ENCODE measurements around the gene ELK1.

The ELK1 gene

DNA sequence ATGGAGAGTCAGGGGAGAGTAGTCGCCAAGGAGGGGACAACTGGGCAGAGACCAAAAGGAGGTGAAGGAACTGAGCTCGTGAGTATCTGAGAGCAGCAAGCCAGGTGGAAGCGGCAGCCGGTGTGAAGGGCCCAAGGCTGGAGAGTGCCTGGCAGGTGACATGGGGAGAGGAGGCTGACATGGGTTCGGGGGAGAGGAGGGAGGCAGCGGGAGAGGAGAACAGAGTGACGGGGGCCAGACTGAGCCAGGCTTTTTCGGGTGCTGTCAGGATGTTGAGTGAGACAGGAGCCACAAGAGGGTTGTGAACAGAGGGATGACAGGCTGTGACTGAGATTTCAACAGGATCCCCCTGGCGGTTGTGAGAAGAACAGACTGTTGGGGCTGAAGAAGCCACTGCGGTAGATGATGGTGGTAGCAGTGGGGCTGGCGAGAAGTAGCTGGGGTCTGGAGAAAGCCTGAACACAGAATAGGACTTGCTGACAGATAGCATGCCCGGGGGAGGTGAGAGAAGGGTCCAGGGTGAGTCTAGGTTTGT, 5.7 kb downstream of the ELK1 start:
- H3K27ac ChIP-seq: no peak overlapping the region

DNA sequence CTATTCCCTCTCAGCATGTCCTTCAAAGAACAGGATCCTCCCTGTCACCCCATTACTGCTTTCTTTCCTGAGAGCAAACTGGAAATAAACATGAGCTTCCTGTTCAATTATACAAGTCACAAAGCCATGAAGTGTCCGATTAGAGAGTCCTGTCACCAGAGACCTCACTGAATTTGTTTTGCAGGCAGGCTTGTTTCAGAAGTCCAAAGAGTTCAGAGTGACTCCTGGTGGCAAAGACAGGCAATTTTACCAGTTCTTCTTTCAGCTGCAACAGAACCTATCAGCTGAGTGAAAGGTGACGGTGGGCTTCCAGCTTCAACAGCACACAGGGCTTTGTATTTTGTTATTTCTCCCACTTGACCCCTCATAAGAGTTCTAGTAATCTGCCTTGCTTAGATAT, 6.4 kb downstream of the ELK1 start:
- H3K27ac ChIP-seq: no peak overlapping the region

More for the DNA sequence above, 5.7 kb downstream of the ELK1 start:
- no peak overlapping the region for H3K4me2 ChIP-seq
- H4K20me1 ChIP-seq (ENCODE audit: insufficient read depth): no peaks in the 10 kb centered on the region
- H2AFZ ChIP-seq (ENCODE audit: low read depth): no peak overlapping the region
- H3K79me2 ChIP-seq (ENCODE audit: insufficient read depth, low read depth): peaks cover 20% of the 10 kb centered on the region
- H3K4me1 ChIP-seq (ENCODE audit: low read depth, poor library complexity, severe bottlenecking): peaks cover 11% of the 10 kb centered on the region
- TF ChIP-seq, protein P1, sequence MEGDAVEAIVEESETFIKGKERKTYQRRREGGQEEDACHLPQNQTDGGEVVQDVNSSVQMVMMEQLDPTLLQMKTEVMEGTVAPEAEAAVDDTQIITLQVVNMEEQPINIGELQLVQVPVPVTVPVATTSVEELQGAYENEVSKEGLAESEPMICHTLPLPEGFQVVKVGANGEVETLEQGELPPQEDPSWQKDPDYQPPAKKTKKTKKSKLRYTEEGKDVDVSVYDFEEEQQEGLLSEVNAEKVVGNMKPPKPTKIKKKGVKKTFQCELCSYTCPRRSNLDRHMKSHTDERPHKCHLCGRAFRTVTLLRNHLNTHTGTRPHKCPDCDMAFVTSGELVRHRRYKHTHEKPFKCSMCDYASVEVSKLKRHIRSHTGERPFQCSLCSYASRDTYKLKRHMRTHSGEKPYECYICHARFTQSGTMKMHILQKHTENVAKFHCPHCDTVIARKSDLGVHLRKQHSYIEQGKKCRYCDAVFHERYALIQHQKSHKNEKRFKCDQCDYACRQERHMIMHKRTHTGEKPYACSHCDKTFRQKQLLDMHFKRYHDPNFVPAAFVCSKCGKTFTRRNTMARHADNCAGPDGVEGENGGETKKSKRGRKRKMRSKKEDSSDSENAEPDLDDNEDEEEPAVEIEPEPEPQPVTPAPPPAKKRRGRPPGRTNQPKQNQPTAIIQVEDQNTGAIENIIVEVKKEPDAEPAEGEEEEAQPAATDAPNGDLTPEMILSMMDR (conservative IDR thresholded peaks at IDR 0.05; ENCODE audit: low read depth, low read length): no peak
- no peaks in the 10 kb centered on the region for H3K27me3 ChIP-seq (ENCODE audit: insufficient read depth, low read depth)
- no peaks in the 10 kb centered on the region for H3K36me3 ChIP-seq (ENCODE audit: insufficient read depth)
- no peak overlapping the region for H3K9ac ChIP-seq
- H3K4me3 ChIP-seq (IDR thresholded peaks at IDR 0.05; ENCODE audit: insufficient read depth, low read depth, low read length): no peak overlapping the region

DNA sequence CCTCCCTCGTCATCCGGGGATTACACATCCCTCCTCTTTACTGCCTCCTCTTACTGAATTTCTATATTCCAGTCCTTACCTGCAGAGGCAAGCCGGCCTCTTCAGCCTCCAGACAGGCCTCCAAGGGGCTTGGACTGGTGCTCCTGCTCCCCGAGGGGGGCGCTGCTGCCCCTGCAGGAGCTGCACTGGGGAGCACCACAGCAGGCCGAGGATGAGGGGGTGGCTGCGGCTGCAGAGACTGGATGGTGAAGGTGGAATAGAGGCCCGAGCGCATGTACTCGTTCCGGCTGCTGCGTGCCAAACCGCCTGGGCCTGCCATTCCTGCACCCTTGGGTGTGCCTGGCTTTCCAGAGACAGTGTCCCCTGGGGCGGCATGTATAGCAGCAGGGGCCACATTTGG, 11.5 kb downstream of the ELK1 start:
- H3K36me3 ChIP-seq (ENCODE audit: insufficient read depth): no peaks in the 10 kb centered on the region
- H3K4me2 ChIP-seq: no peak overlapping the region

More for the DNA sequence above, 6.4 kb downstream of the ELK1 start:
- no peak overlapping the region for H3K4me3 ChIP-seq (IDR thresholded peaks at IDR 0.05; ENCODE audit: insufficient read depth, low read depth, low read length)
- peaks cover 14% of the 10 kb centered on the region for H3K79me2 ChIP-seq (ENCODE audit: insufficient read depth, low read depth)
- H3K27me3 ChIP-seq (ENCODE audit: insufficient read depth, low read depth): no peaks in the 10 kb centered on the region
- no peaks in the 10 kb centered on the region for H4K20me1 ChIP-seq (ENCODE audit: insufficient read depth)
- peaks cover 7% of the 10 kb centered on the region for H3K4me1 ChIP-seq (ENCODE audit: low read depth, poor library complexity, severe bottlenecking)
- no peak overlapping the region for H3K9ac ChIP-seq
- TF ChIP-seq, protein P1 (conservative IDR thresholded peaks at IDR 0.05; ENCODE audit: low read depth, low read length): no peak
- no peak overlapping the region for H3K4me2 ChIP-seq
- H2AFZ ChIP-seq (ENCODE audit: low read depth): no peak overlapping the region
- no peaks in the 10 kb centered on the region for H3K36me3 ChIP-seq (ENCODE audit: insufficient read depth)

DNA sequence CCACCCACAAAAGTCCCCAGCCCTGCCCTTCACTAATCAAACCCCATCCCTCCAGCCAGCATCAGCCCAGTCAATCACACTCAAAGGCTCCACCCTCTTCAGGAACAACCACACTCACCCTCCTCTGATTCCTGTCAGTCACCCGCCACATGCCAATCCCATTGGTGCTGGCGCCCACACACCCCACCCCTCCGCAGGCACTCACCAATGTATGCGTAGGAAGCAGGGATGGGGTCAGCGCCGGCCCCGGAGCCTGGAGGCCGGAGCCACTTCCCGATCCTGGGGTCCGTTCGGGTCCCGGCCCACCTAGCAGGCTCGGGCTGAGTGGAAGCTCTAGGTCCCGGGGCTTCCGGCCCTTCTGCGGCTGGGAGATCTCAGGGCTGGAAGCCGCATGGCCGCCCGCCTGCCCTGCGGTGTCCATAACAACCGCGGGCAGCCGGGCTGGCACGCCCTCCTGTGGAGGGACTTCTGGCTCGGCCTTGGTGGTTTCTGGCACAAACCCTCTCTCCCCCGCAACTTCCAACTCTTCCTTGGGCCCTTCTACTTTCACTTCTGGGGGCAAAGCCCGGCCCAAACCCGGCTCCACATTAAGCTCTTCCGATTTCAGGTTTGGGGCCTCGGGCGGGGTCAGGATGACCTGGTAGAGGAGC, 12.7 kb downstream of the ELK1 start:
- H3K4me2 ChIP-seq: no peak overlapping the region
- no peaks in the 10 kb centered on the region for H3K79me2 ChIP-seq (ENCODE audit: insufficient read depth, low read depth)
- no peak overlapping the region for H3K9ac ChIP-seq
- H3K4me1 ChIP-seq (ENCODE audit: low read depth, poor library complexity, severe bottlenecking): no peaks in the 10 kb centered on the region
- H3K36me3 ChIP-seq (ENCODE audit: insufficient read depth): no peaks in the 10 kb centered on the region
- H4K20me1 ChIP-seq (ENCODE audit: insufficient read depth): no peaks in the 10 kb centered on the region
- H3K27ac ChIP-seq: no peak overlapping the region
- TF ChIP-seq, protein P1 (conservative IDR thresholded peaks at IDR 0.05; ENCODE audit: low read depth, low read length): no peak
- H3K4me3 ChIP-seq (IDR thresholded peaks at IDR 0.05; ENCODE audit: insufficient read depth, low read depth, low read length): no peak overlapping the region
- H3K27me3 ChIP-seq (ENCODE audit: insufficient read depth, low read depth): no peaks in the 10 kb centered on the region
- H2AFZ ChIP-seq (ENCODE audit: low read depth): no peak overlapping the region

More for the DNA sequence above, 11.5 kb downstream of the ELK1 start:
- H3K4me3 ChIP-seq (IDR thresholded peaks at IDR 0.05; ENCODE audit: insufficient read depth, low read depth, low read length): no peak overlapping the region
- TF ChIP-seq, protein P1 (conservative IDR thresholded peaks at IDR 0.05; ENCODE audit: low read depth, low read length): no peak
- no peak overlapping the region for H3K9ac ChIP-seq
- H3K4me1 ChIP-seq (ENCODE audit: low read depth, poor library complexity, severe bottlenecking): no peaks in the 10 kb centered on the region
- H4K20me1 ChIP-seq (ENCODE audit: insufficient read depth): no peaks in the 10 kb centered on the region
- no peaks in the 10 kb centered on the region for H3K27me3 ChIP-seq (ENCODE audit: insufficient read depth, low read depth)
- no peak overlapping the region for H2AFZ ChIP-seq (ENCODE audit: low read depth)
- H3K27ac ChIP-seq: no peak overlapping the region
- H3K79me2 ChIP-seq (ENCODE audit: insufficient read depth, low read depth): no peaks in the 10 kb centered on the region

Data from KMS-11 (cell line).